ENCODE results near the gene EVPLL.
"Not testable (repeated sequence)": the region's sequence is repeated elsewhere in the genome, so short reads cannot be mapped to it uniquely, and the experiment has no call there.

EVPLL gene

DNA sequence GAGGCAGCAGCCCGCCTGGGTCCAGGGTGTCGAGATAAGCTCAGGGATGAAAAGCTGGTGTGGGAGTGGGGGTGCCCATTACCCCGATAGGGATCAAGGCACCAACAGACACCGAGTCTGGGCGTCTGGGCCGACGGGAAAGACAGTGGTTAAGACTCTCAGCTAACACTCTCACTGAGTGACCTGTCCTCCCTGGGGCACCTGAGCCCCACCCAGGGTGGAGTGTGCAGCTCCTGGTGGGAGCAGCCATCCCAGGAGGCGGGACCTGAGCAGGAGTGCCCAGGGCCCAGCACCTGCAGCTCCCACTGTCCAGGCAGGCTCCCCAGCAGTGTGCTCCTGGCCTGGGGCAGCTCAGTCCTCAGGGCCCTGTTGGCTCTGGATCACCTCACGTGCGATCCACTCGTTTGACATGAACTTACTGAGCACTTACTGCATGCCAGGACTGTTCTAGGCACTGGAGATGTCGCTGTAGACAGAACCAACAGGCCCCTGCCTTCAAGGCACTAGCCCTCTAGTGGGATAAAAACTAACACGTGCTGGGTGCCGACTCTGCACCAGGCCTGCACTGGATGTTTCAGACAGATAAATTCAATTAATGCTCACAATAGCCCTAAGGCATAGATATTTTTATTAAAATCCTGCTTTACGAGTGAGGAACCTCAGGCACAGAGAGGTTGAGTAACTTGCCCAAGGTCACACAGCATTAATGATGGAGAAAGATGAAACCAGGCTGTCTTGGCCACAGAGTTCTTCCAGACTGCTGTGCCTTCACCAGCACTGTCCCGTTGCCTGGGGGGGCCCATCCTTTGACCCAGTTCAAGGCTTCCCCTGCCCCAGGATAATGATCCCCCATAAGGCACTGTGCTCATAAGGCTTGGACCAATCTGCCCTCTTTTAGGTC is 1.9 kb downstream of the EVPLL start:
- no peaks in the 10 kb centered on the region for H3K4me1 ChIP-seq (ENCODE audit: control insufficient read depth, insufficient read depth, low read length)
- H3K27ac ChIP-seq (ENCODE audit: low read depth, low read length): no peak overlapping the region
- H3K9ac ChIP-seq (ENCODE audit: low read depth, low read length): no peak overlapping the region
- H3K36me3 ChIP-seq (ENCODE audit: control insufficient read depth, insufficient read depth, low read length): no peaks in the 10 kb centered on the region
- no peaks in the 10 kb centered on the region for H3K27me3 ChIP-seq (ENCODE audit: control insufficient read depth, insufficient read depth, low read length)
- no peaks in the 10 kb centered on the region for H3K9me3 ChIP-seq (ENCODE audit: control insufficient read depth, insufficient read depth, low read length)
- H3K4me3 ChIP-seq (ENCODE audit: low read depth, low read length): no peak overlapping the region

DNA sequence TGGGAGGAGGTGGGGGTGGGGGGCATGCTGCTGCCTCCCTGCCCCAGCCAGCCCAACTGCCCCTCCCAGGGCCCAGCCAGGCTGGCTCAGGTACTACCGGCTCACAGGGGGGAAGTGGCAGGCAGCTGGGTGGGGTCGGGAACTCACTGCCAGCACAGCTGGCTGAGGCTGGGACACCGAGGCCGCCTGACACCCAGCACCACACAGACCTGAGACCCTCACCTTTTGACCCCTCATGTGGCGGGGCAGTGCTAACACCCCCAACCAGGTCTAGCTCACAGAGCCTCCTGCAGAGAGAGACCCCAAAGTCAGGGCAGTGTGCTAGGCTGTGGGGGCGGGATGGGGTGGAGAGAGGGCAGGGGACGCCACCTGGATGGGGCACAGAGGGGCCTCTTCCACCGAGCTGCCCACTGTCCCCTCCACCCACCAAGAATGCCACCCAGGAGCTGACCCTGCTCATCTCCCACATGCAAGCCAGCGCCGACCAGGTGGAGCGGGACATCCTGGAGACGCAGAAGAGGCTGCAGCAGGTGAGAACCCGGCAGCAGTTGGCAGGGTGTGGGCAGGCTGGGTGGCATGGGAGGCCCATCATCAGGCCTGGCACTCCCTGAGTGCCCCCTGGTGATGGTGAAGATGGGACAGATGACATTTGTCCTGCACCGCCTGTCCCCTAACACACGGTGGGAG is 3.0 kb downstream of the EVPLL start:
- Histone ChIP-seq H3K9ac (ENCODE audit: low read depth, low read length) (no peak overlapping the region), H3K27me3 (ENCODE audit: control insufficient read depth, insufficient read depth, low read length) (no peaks in the 10 kb centered on the region), H3K4me1 (ENCODE audit: control insufficient read depth, insufficient read depth, low read length) (no peaks in the 10 kb centered on the region), H3K27ac (ENCODE audit: low read depth, low read length) (no peak overlapping the region), H3K4me3 (ENCODE audit: low read depth, low read length) (no peak overlapping the region), H3K36me3 (ENCODE audit: control insufficient read depth, insufficient read depth, low read length) (no peaks in the 10 kb centered on the region), H3K9me3 (ENCODE audit: control insufficient read depth, insufficient read depth, low read length) (no peaks in the 10 kb centered on the region)

DNA sequence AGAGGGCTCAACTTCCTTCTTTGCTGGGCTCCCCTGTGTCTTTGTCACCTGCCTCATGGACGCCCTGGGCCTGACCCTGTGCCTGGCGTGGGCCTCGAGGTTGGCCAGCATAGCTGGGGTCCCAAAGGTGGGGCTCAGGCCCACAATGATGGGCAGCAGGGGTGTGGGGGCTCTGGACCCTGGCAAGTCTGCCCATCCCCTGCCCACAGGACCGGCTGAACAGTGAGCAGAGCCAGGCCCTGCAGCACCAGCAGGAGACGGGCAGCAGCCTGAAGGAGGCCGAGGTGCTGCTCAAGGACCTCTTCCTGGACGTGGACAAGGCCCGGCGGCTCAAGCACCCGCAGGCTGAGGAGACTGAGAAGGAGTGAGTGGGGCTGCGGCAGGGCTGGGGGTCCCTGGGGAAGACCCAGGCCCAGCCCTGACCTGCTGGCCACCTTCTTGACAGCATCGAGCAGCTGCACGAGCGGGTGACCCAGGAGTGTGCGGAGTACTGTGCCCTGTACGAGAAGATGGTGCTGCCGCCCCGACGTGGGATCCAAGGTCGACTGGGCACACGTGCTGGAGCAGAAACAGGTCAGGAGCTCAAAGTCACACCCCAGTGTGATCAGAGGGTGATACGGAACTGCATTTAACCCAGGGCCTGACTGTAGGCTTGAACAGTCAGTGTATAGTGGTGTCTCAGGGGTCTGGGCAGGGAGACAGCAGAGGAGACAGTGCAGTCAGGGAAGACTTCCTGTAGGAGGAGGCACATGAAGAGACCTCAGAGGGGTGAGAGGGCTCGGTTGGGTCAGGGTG is 3.8 kb downstream of the EVPLL start:
- H3K36me3 ChIP-seq (ENCODE audit: control insufficient read depth, insufficient read depth, low read length): no peaks in the 10 kb centered on the region
- no peak overlapping the region for H3K9ac ChIP-seq (ENCODE audit: low read depth, low read length)
- no peak overlapping the region for H3K4me3 ChIP-seq (ENCODE audit: low read depth, low read length)
- no peaks in the 10 kb centered on the region for H3K9me3 ChIP-seq (ENCODE audit: control insufficient read depth, insufficient read depth, low read length)
- H3K27me3 ChIP-seq (ENCODE audit: control insufficient read depth, insufficient read depth, low read length): no peaks in the 10 kb centered on the region
- H3K27ac ChIP-seq (ENCODE audit: low read depth, low read length): no peak overlapping the region
- H3K4me1 ChIP-seq (ENCODE audit: control insufficient read depth, insufficient read depth, low read length): no peaks in the 10 kb centered on the region

DNA sequence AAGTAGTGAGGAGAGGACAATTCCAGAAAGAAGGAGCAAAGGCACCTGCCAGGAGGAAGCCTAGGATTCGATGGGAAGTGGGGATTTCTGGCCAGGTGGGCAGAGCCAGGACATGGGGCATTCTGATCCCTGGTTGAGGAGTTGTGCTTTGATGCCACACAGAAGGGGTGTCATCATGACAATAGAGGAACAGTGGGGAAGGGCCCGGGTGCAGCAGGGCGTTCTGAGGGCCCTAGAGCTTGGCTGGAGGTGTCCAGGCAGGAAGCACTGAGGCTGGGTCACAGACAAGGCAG is 4.3 kb downstream of the EVPLL start:
- Histone ChIP-seq H3K9me3 (ENCODE audit: control insufficient read depth, insufficient read depth, low read length) (no peaks in the 10 kb centered on the region), H3K27me3 (ENCODE audit: control insufficient read depth, insufficient read depth, low read length) (no peaks in the 10 kb centered on the region), H3K4me3 (ENCODE audit: low read depth, low read length) (no peak overlapping the region), H3K9ac (ENCODE audit: low read depth, low read length) (no peak overlapping the region), H3K36me3 (ENCODE audit: control insufficient read depth, insufficient read depth, low read length) (no peaks in the 10 kb centered on the region), H3K4me1 (ENCODE audit: control insufficient read depth, insufficient read depth, low read length) (no peaks in the 10 kb centered on the region), H3K27ac (ENCODE audit: low read depth, low read length) (no peak overlapping the region)

DNA sequence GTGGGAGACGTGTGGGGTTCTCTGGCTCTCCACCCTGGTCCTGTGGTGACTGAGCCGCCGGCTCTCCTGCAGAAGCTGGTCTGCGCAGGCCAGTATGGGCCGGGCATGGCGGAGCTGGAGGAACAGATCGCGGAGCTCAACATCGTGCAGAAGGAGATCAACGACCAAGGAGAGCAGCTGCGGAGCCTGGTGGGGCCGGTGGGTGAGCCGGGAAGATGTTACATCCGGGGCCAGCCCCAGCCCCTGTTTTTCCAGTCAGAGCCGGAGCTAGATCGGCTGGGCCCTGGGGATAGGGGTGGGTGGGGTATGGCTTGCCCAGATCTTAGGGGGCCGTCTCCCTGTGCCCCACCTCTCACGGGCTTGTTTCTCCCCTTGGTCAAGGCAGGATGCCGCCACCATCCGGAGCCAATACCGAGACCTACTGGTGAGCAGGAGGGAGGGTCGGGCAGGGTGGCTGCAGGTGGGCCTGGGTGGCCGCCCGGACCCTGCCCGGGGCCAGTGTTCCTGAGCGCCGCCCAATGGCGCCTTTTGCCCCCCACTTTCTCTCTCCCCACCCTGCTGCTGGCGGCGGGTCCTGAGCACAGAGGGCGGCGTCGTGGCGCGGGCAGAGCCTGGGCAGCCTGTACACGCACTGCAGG is 5.0 kb downstream of the EVPLL start:
- Histone ChIP-seq H3K4me3 (ENCODE audit: low read depth, low read length) (no peak overlapping the region), H3K36me3 (ENCODE audit: control insufficient read depth, insufficient read depth, low read length) (no peaks in the 10 kb centered on the region), H3K4me1 (ENCODE audit: control insufficient read depth, insufficient read depth, low read length) (no peaks in the 10 kb centered on the region), H3K27me3 (ENCODE audit: control insufficient read depth, insufficient read depth, low read length) (no peaks in the 10 kb centered on the region), H3K9me3 (ENCODE audit: control insufficient read depth, insufficient read depth, low read length) (no peaks in the 10 kb centered on the region), H3K9ac (ENCODE audit: low read depth, low read length) (no peak overlapping the region), H3K27ac (ENCODE audit: low read depth, low read length) (no peak overlapping the region)

DNA sequence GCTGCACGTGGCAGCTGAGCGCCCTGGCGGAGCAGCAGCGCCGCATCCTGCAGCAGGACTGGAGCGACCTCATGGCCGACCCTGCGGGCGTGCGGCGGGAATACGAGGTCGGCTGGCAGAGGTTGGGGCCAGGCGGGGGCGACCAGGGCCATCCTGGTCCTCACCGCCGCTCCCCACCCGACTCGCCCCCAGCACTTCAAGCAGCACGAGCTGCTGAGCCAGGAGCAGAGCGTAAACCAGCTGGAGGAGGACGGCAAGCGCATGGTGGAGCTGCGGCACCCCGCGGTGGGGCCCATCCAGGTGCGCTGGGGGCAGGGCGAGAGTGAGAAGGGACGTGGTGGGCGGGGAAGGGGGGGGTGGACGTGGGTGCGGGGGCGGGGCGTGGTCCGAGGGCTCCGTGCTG is 5.5 kb downstream of the EVPLL start:
- not testable (repeated sequence) for H3K27me3 ChIP-seq (ENCODE audit: control insufficient read depth, insufficient read depth, low read length); H3K4me3 ChIP-seq (ENCODE audit: low read depth, low read length); H3K4me1 ChIP-seq (ENCODE audit: control insufficient read depth, insufficient read depth, low read length); H3K9me3 ChIP-seq (ENCODE audit: control insufficient read depth, insufficient read depth, low read length); H3K36me3 ChIP-seq (ENCODE audit: control insufficient read depth, insufficient read depth, low read length); H3K27ac ChIP-seq (ENCODE audit: low read depth, low read length); H3K9ac ChIP-seq (ENCODE audit: low read depth, low read length)

DNA sequence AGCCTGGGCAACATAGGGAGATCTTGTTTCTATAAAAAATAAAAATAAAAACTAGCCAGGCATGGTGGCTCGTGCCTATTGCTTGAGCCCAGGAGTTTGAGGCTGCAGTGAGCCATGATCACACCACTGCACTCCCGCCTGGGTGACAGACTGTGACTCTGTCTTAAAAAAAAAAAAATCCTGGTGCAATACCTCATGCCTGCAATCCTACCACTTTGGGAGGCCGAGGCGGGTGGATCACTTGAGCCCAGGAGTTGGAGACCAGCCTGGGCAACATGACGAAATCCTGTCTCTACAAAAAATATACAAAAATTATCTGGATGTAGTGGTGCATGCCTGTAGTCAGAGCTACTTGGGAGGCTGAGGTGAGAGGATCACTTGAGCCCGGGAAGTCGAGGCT is 6.7 kb downstream of the EVPLL start:
- H3K36me3 ChIP-seq (ENCODE audit: control insufficient read depth, insufficient read depth, low read length); H3K27me3 ChIP-seq (ENCODE audit: control insufficient read depth, insufficient read depth, low read length); H3K9me3 ChIP-seq (ENCODE audit: control insufficient read depth, insufficient read depth, low read length): not testable (repeated sequence)

DNA sequence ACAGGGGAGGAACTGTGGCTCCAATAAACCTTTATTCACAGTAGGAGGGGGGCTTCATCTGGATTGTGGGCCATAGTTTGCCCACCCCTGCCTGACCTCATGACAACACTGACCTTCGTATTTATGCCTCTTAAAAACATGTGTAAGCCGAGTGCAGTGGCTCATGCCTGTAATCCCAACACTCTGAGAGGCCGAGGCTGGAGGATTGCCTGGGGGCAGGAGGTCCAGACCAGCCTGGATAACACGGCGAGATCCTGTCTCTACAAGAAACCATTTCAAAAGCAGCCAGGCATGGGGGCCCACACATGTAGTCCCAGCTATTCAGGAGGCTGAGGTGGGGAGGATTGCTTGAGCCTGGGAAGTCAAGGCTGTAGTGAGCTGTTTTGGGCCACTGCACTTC is 10.0 kb downstream of the EVPLL start:
- H3K4me3 ChIP-seq (ENCODE audit: low read depth, low read length); H3K27me3 ChIP-seq (ENCODE audit: control insufficient read depth, insufficient read depth, low read length); H3K36me3 ChIP-seq (ENCODE audit: control insufficient read depth, insufficient read depth, low read length); H3K27ac ChIP-seq (ENCODE audit: low read depth, low read length); H3K9ac ChIP-seq (ENCODE audit: low read depth, low read length); H3K4me1 ChIP-seq (ENCODE audit: control insufficient read depth, insufficient read depth, low read length); H3K9me3 ChIP-seq (ENCODE audit: control insufficient read depth, insufficient read depth, low read length): not testable (repeated sequence)

More for the DNA sequence above, 6.7 kb downstream of the EVPLL start:
- H3K27ac ChIP-seq (ENCODE audit: low read depth, low read length); H3K4me1 ChIP-seq (ENCODE audit: control insufficient read depth, insufficient read depth, low read length); H3K9ac ChIP-seq (ENCODE audit: low read depth, low read length); H3K4me3 ChIP-seq (ENCODE audit: low read depth, low read length): not testable (repeated sequence)

DNA sequence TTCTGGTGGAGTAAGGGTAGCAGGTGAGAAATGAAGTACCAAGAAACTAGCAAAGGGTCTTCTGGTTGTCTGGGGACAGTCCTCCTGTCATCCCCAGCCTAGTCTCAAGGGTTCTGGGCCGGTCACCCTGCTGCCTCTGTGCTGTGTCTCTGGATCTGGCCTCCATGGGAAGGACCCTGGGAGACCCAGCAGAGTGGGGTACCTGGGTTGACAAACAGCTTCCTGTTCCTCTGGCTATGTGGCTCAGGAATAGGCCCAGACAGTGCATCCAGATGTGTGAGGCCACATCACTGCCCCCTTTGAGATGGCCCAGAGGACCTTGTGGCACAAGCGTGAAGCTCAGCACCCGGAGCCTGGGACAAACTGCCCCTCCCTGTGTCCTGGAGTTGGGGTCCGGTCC is 10.7 kb downstream of the EVPLL start:
- not testable (repeated sequence) for H3K9ac ChIP-seq (ENCODE audit: low read depth, low read length); H3K4me1 ChIP-seq (ENCODE audit: control insufficient read depth, insufficient read depth, low read length); H3K9me3 ChIP-seq (ENCODE audit: control insufficient read depth, insufficient read depth, low read length); H3K4me3 ChIP-seq (ENCODE audit: low read depth, low read length); H3K36me3 ChIP-seq (ENCODE audit: control insufficient read depth, insufficient read depth, low read length); H3K27me3 ChIP-seq (ENCODE audit: control insufficient read depth, insufficient read depth, low read length); H3K27ac ChIP-seq (ENCODE audit: low read depth, low read length)

DNA sequence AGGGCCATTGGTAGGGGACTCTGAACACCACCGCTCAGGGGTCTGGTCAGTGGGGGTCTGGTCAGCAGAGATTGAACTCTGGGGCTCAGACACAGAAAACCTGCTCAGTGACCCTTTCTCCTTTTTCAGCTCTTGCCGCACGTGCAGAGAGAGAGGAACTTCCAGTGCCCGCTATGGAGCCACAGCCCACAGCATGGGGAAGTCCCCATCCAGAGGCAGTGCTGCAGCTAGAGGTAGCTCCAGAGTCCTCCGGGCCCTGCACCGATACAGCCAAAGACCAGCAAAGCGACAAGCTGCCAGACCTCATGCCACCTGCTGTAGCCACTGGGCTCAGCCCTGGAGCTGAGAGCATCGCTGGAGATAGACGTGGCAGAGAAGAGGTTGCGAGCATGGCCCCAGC is 11.2 kb downstream of the EVPLL start:
- not testable (repeated sequence) for H3K4me1 ChIP-seq (ENCODE audit: control insufficient read depth, insufficient read depth, low read length); H3K36me3 ChIP-seq (ENCODE audit: control insufficient read depth, insufficient read depth, low read length); H3K27ac ChIP-seq (ENCODE audit: low read depth, low read length); H3K9ac ChIP-seq (ENCODE audit: low read depth, low read length); H3K27me3 ChIP-seq (ENCODE audit: control insufficient read depth, insufficient read depth, low read length); H3K4me3 ChIP-seq (ENCODE audit: low read depth, low read length); H3K9me3 ChIP-seq (ENCODE audit: control insufficient read depth, insufficient read depth, low read length)

Measured in HUES48 (cell line).